Stimulated activated CD8-positive, alpha-beta memory T cell treated with anti-CD3 and anti-CD28 coated beads, Interleukin-12 subunit alpha, Interleukin-12 subunit beta, amount 100 ng/mL, for 1 hour (primary cell): ENCODE measurements around the gene VTA1.

Experiments used
- DNase-seq: peaks from one replicate; pipeline ENCODE4 v3.0.0-alpha.2; 2020; ENCODE audit warnings: low read depth

Gene VTA1

GRCh38 chr6:142271476-142271875 lies 124.4 kb downstream of the VTA1 start:
- DNase-seq: no peak
